ENCODE results near the gene MSRB1. TPM values are rescaled to one million over a fixed set of nuclear protein-coding genes. Genes with fewer than 3 reads are reported as not detected.

The MSRB1 gene
- total and polyA plus RNA-seq, 9 of the 15 experiments (the other 6 are each of a cell fraction or from before 2014, with no cell fraction given), result 5.4 to 33.7 (median 25.7) TPM

DNA sequence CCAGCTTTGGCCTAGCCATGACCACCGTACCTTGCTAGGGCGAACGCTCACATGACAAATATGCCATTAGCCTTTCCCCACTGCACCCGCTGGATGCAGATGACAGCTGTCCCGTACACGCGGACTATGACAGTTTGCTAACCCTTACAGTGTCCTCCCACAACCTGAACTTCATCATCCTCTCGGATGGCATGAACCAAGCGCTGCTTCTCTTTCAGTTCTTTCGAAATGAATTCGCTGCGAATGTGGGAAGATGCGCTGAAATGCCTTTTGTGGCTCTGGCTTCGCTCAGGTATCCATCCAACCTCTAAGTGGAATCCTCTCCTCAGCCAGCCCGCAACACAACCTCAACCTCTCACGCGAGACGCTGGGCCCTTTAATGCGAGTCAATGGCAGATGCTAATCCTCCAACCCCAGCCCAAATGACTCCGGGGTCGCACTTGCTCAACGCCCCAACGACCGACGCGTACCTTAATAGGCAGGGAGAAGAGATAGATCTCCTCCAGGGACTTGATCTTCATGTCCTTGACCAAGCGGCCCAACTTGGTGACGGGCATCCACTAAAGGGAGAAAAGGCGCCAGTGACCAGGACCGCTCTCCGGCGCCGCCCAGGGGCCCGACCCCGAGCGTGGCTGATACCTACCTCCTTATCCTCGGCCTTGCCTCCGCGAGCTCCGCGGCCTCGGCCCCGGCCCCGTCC is 21.0 kb upstream of the MSRB1 start (continued):
- TF ChIP-seq, protein P1, sequence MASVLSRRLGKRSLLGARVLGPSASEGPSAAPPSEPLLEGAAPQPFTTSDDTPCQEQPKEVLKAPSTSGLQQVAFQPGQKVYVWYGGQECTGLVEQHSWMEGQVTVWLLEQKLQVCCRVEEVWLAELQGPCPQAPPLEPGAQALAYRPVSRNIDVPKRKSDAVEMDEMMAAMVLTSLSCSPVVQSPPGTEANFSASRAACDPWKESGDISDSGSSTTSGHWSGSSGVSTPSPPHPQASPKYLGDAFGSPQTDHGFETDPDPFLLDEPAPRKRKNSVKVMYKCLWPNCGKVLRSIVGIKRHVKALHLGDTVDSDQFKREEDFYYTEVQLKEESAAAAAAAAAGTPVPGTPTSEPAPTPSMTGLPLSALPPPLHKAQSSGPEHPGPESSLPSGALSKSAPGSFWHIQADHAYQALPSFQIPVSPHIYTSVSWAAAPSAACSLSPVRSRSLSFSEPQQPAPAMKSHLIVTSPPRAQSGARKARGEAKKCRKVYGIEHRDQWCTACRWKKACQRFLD (CRISPR knock-in tag; IDR thresholded peaks at IDR 0.05), result 0 out of 2 replicates have a peak, but pooled peaks have one; percentile 3
- TF ChIP-seq MTA2 (IDR thresholded peaks at IDR 0.05; ENCODE audit: low read depth) (no peak), DIDO1 (tag; IDR thresholded peaks at IDR 0.05; ENCODE audit: low read depth) (no peak), ZNF174 (CRISPR knock-in tag; IDR thresholded peaks at IDR 0.05) (no peak), ZZZ3 (IDR thresholded peaks at IDR 0.05) (no peak), PTRF (tag; IDR thresholded peaks at IDR 0.05) (no peak), ZNF134 (CRISPR knock-in tag; conservative IDR thresholded peaks at IDR 0.05) (no peak), TBL1XR1 (IDR thresholded peaks at IDR 0.05; ENCODE audit: low read length in 2 of 2) (peak in 1 of 2 experiments; percentile 76; a peak in 1 of 4 replicates), KAT7 (CRISPR knock-in tag; IDR thresholded peaks at IDR 0.05; ENCODE audit: borderline replicate concordance) (peak; percentile 82; the same call in 1 of the 2 replicates), STAT5A (IDR thresholded peaks at IDR 0.05; ENCODE audit: borderline replicate concordance, low read length) (no peak), MED1 (CRISPR knock-in tag; IDR thresholded peaks at IDR 0.05; ENCODE audit: borderline replicate concordance) (no peak), SIN3A (IDR thresholded peaks at IDR 0.05; ENCODE audit: borderline replicate concordance in 2 of 2, control insufficient read depth in 1 of 2, low read depth in 2 of 2, low read length in 2 of 2) (peak; percentile 72 to 93; a peak in 3 of 4 replicates), ZNF830 (CRISPR knock-in tag; IDR thresholded peaks at IDR 0.05) (no peak), IRF2 (CRISPR knock-in tag; IDR thresholded peaks at IDR 0.05) (0 out of 2 replicates have a peak, but pooled peaks have one; percentile 32), ELF2 (CRISPR knock-in tag; IDR thresholded peaks at IDR 0.05) (0 out of 2 replicates have a peak, but pooled peaks have one; percentile 17)
- TF ChIP-seq, protein P2, sequence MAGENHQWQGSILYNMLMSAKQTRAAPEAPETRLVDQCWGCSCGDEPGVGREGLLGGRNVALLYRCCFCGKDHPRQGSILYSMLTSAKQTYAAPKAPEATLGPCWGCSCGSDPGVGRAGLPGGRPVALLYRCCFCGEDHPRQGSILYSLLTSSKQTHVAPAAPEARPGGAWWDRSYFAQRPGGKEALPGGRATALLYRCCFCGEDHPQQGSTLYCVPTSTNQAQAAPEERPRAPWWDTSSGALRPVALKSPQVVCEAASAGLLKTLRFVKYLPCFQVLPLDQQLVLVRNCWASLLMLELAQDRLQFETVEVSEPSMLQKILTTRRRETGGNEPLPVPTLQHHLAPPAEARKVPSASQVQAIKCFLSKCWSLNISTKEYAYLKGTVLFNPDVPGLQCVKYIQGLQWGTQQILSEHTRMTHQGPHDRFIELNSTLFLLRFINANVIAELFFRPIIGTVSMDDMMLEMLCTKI (IDR thresholded peaks at IDR 0.05; ENCODE audit: partially characterized antibody), result no peak
- TF ChIP-seq, protein P3, sequence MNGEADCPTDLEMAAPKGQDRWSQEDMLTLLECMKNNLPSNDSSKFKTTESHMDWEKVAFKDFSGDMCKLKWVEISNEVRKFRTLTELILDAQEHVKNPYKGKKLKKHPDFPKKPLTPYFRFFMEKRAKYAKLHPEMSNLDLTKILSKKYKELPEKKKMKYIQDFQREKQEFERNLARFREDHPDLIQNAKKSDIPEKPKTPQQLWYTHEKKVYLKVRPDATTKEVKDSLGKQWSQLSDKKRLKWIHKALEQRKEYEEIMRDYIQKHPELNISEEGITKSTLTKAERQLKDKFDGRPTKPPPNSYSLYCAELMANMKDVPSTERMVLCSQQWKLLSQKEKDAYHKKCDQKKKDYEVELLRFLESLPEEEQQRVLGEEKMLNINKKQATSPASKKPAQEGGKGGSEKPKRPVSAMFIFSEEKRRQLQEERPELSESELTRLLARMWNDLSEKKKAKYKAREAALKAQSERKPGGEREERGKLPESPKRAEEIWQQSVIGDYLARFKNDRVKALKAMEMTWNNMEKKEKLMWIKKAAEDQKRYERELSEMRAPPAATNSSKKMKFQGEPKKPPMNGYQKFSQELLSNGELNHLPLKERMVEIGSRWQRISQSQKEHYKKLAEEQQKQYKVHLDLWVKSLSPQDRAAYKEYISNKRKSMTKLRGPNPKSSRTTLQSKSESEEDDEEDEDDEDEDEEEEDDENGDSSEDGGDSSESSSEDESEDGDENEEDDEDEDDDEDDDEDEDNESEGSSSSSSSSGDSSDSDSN (IDR thresholded peaks at IDR 0.05; ENCODE audit: borderline replicate concordance in 1 of 2, low read depth in 2 of 2, low read length in 2 of 2), result no peak
- TF ChIP-seq, protein P4, sequence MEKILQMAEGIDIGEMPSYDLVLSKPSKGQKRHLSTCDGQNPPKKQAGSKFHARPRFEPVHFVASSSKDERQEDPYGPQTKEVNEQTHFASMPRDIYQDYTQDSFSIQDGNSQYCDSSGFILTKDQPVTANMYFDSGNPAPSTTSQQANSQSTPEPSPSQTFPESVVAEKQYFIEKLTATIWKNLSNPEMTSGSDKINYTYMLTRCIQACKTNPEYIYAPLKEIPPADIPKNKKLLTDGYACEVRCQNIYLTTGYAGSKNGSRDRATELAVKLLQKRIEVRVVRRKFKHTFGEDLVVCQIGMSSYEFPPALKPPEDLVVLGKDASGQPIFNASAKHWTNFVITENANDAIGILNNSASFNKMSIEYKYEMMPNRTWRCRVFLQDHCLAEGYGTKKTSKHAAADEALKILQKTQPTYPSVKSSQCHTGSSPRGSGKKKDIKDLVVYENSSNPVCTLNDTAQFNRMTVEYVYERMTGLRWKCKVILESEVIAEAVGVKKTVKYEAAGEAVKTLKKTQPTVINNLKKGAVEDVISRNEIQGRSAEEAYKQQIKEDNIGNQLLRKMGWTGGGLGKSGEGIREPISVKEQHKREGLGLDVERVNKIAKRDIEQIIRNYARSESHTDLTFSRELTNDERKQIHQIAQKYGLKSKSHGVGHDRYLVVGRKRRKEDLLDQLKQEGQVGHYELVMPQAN (IDR thresholded peaks at IDR 0.05; ENCODE audit: borderline replicate concordance), result peak; percentile 85
- TF ChIP-seq, protein P5, sequence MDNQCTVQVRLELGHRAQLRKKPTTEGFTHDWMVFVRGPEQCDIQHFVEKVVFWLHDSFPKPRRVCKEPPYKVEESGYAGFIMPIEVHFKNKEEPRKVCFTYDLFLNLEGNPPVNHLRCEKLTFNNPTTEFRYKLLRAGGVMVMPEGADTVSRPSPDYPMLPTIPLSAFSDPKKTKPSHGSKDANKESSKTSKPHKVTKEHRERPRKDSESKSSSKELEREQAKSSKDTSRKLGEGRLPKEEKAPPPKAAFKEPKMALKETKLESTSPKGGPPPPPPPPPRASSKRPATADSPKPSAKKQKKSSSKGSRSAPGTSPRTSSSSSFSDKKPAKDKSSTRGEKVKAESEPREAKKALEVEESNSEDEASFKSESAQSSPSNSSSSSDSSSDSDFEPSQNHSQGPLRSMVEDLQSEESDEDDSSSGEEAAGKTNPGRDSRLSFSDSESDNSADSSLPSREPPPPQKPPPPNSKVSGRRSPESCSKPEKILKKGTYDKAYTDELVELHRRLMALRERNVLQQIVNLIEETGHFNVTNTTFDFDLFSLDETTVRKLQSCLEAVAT (IDR thresholded peaks at IDR 0.05), result no peak; a peak in 1 of 4 replicates
